Kidney epithelial cell (primary cell): Measurements from ENCODE around the gene ERI3. TPM values are rescaled to one million over a fixed set of nuclear protein-coding genes. Genes with fewer than 3 reads are reported as not detected.

Experiments
- DNase-seq: peaks from one replicate; pipeline ENCODE4 v3.0.0-alpha.2; 2010; ENCODE audit warnings: low read depth
- H3K27me3 ChIP-seq: 2 replicates; pipeline ENCODE4 v1.6.0; 2011; ENCODE audit warnings: low read length; ENCODE audit not compliant: control insufficient read depth, insufficient read depth
- H3K36me3 ChIP-seq: 2 replicates; pipeline ENCODE4 v1.5.1; 2011; ENCODE audit warnings: low read length; ENCODE audit not compliant: control insufficient read depth, insufficient read depth
- H3K4me3 ChIP-seq: 2 replicates; pipeline ENCODE4 v1.5.1; 2011; ENCODE audit warnings: low read depth, mild to moderate bottlenecking, control low read depth, low read length
- total RNA-seq: library from RNA; depleted of rRNA; stranded (reverse); fragments of >200 nt; gene quantifications from 2 replicates; pipeline ENCODE4 v1.2.3, GENCODE V29; 2015
- TF ChIP-seq, protein P1 (sequence below): IDR thresholded peaks from 2 replicates; pipeline ENCODE4 v1.5.1; 2011; ENCODE audit warnings: mild to moderate bottlenecking, moderate library complexity, low read length, control low read depth, inconsistent platforms; ENCODE audit not compliant: insufficient read depth, poor library complexity, severe bottlenecking

Gene ERI3
- total RNA-seq, 1 donor from 2014 or later, result 64.8 TPM

DNA sequence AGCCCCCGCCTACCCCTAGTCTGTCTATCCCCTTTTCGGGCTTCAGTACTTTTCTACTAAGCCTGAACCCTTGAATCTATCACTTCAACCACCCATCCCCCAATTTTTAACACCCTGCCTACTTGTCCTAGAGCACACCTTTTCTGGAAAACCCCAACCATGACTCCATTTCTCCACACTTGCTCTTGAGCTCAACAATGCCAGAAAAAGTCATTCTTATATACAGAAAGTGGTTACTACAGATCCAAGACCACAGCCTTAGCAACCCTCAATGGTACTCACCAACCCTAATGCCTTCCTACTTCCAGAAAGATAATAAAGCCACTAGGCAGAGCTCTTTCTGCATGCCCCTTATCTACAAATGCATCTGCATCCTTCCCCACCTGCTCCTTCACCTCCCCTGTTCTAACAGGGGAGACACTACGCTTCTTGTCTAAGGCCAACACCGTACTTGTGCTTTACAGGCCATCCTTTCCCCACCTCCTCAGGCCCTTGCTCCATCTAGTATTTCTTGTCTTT lies 100.6 kb downstream of the ERI3 start:
- Histone ChIP-seq H3K4me3 (no peak overlapping the region), H3K36me3 (no peaks in the 10 kb centered on the region), H3K27me3 (no peaks in the 10 kb centered on the region)
- TF ChIP-seq, protein P1, sequence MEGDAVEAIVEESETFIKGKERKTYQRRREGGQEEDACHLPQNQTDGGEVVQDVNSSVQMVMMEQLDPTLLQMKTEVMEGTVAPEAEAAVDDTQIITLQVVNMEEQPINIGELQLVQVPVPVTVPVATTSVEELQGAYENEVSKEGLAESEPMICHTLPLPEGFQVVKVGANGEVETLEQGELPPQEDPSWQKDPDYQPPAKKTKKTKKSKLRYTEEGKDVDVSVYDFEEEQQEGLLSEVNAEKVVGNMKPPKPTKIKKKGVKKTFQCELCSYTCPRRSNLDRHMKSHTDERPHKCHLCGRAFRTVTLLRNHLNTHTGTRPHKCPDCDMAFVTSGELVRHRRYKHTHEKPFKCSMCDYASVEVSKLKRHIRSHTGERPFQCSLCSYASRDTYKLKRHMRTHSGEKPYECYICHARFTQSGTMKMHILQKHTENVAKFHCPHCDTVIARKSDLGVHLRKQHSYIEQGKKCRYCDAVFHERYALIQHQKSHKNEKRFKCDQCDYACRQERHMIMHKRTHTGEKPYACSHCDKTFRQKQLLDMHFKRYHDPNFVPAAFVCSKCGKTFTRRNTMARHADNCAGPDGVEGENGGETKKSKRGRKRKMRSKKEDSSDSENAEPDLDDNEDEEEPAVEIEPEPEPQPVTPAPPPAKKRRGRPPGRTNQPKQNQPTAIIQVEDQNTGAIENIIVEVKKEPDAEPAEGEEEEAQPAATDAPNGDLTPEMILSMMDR, result no peak
- DNase-seq, result no peak

DNA sequence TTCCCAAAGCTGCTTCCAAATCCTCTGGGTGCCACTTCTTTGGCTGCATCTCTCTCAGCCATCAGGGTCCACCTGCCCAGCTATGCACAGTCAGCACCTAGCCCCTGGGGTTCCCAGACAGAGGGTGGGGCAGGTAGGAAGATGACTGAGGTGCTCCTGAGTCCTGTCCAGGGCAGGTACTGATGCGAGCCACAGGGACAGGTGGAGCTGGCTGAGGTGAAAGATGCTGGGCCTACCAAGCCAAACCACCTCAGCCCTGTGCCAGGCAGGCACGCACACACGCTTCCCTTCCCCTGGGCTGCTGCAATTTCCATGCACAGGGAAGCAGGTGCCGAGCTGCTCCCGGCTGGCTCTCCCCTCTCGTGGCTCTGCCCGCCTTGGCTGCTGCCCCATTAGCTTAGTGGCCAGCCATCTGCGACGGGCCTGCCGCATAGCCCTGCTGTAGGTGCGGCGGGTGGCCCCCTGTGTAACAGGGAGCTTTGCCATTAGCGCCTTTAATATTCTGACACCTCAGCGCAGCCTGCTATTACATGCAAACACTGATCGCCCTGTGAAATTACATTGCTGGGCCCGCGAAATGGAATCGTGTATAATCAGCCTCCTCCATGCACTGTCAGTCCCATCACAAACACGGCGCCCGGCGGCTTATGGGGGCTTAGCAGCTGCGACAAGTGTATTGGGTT lies 102.9 kb downstream of the ERI3 start:
- no peak for DNase-seq
- Histone ChIP-seq H3K4me3 (no peak overlapping the region), H3K36me3 (no peaks in the 10 kb centered on the region), H3K27me3 (no peaks in the 10 kb centered on the region)
- TF ChIP-seq, protein P1, result no peak

DNA sequence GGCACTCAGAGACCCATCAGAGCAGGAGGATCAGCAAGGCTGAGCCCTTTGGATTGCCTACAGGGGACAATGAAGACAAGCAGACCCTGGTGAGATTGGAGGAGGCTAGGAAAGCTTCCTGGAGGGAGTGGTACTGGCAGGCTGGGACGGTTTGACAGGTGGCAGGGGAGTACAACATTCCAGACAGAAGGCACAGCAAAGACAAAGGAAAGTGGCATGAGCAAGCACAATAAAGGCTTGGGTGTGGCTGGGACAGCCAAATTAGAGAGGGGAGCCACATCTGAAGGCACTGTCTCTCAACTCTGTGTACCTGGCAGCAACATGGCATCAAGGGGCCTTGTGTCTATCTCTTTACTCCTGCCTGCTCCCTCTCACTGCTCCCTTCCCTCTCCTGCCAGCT lies 103.6 kb downstream of the ERI3 start:
- DNase-seq, result no peak

DNA sequence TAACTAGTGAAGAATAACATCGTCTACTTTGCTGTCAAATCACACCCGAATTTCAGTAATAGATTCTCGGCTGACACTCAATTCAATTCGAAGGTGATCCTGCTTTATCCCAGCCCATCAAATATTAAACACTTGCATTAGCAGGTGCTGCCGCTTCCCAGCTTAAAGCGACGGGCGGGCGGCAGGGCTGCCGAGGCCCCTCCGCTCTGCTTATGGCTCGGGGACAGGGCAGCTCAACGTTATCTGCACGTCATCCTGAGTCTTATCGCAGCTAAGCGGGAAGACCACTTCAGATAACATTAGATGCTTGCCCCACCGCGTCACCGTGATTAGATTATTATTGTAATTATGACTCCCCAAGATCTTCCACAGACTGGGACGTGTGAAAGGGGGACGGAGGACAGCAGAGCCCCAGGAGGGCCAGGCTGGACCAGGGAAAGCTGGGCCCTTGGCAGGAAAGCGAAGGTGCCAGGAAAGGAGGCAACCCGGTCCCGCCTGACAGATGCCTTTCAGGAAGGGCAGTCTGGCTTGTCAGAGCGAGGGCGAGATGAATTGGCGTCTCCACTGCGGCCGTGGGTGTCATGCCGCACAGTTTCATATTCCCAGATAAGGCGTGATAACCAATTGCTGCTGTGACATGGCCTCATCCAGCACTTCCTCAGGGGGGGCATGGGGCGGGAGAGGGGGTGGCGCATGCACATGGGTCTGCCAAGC lies 104.8 kb downstream of the ERI3 start:
- Histone ChIP-seq H3K4me3 (no peak overlapping the region), H3K36me3 (no peaks in the 10 kb centered on the region), H3K27me3 (no peaks in the 10 kb centered on the region)
- TF ChIP-seq, protein P1, result no peak
- no peak for DNase-seq

More for the DNA sequence above, 103.6 kb downstream of the ERI3 start:
- Histone ChIP-seq H3K4me3 (no peak overlapping the region), H3K36me3 (no peaks in the 10 kb centered on the region), H3K27me3 (no peaks in the 10 kb centered on the region)
- TF ChIP-seq, protein P1, result no peak

DNA sequence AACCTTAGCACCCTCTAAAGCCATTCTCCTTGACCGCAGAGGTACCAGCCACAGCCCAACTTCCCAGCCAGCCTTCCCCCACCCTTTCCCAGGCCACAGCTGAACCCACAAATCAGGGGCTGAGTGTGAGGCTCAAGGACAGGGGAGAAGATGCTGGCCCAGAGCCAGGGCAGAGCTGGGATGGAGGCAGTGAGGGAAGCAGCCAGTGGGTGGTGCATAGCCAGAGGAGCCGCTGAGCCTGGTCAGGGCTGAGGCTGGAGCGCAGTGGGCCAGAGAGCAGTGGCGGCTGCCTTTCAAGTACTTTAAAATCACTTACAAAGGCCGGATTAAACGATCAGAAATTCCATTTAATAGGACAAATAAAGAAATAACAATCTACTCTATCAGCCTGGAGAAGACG lies 105.5 kb downstream of the ERI3 start:
- TF ChIP-seq, protein P1, result no peak
- DNase-seq, result no peak
- no peak overlapping the region for H3K4me3 ChIP-seq
- H3K36me3 ChIP-seq, result no peaks in the 10 kb centered on the region
- H3K27me3 ChIP-seq, result no peaks in the 10 kb centered on the region
